NCI-H2227 (cell line): ENCODE results near the gene SEC14L2.
"Not testable (repeated sequence)": the region's sequence is repeated elsewhere in the genome, so short reads cannot be mapped to it uniquely, and the experiment has no call there.

ENCODE experiments used
- DNase-seq: peaks from one replicate; lab custom pipeline; 2025; ENCODE audit not compliant: unreplicated experiment; lab: John Stamatoyannopoulos, UW

SEC14L2 gene

GRCh38 chr22:30425616-30426387, 29.0 kb downstream of the SEC14L2 start, which contains the start of gene MTFP1:
MTFP1 (plus strand) TSS chr22:30425768; CDS start chr22:30425880, 112 bp downstream.
- DNase-seq, result peak; percentile 71

GRCh38 chr22:30426388-30427353, 29.9 kb downstream of the SEC14L2 start:
- peak; percentile 89 for DNase-seq

- no peak for DNase-seq
These were observed 31.1 kb downstream of the SEC14L2 start for GRCh38 chr22:30427871-30428270.

- no peak for DNase-seq
These were observed 33.1 kb downstream of the SEC14L2 start for GRCh38 chr22:30429887-30430286.

- no peak for DNase-seq
These were observed 34.1 kb downstream of the SEC14L2 start for GRCh38 chr22:30430933-30431332.

GRCh38 chr22:30432096-30432495, 35.3 kb downstream of the SEC14L2 start:
- no peak for DNase-seq

GRCh38 chr22:30432520-30432919, 35.7 kb downstream of the SEC14L2 start:
- DNase-seq, result no peak

- no peak for DNase-seq
These were observed 36.4 kb downstream of the SEC14L2 start for GRCh38 chr22:30433227-30433626.

- DNase-seq, result no peak
These were observed 37.0 kb downstream of the SEC14L2 start for GRCh38 chr22:30433773-30434172.

- DNase-seq, result no peak
These were observed 38.0 kb downstream of the SEC14L2 start for GRCh38 chr22:30434843-30435242.

- DNase-seq, result no peak
These were observed 38.9 kb downstream of the SEC14L2 start for GRCh38 chr22:30435674-30436126.

GRCh38 chr22:30436196-30436595, 39.4 kb downstream of the SEC14L2 start:
- DNase-seq, result no peak

- no peak for DNase-seq
These were observed 41.7 kb downstream of the SEC14L2 start for GRCh38 chr22:30438559-30438958.

GRCh38 chr22:30439226-30439625, 42.4 kb downstream of the SEC14L2 start:
- DNase-seq, result no peak

GRCh38 chr22:30439836-30440235, 43.0 kb downstream of the SEC14L2 start:
- DNase-seq, result no peak

GRCh38 chr22:30441088-30441487, 44.3 kb downstream of the SEC14L2 start:
- DNase-seq, result no peak

GRCh38 chr22:30444632-30445437, 48.0 kb downstream of the SEC14L2 start:
- DNase-seq, result peak; percentile 80

- DNase-seq, result no peak
These were observed 48.8 kb downstream of the SEC14L2 start for GRCh38 chr22:30445438-30446145.

- DNase-seq, result no peak
These were observed 50.8 kb downstream of the SEC14L2 start for GRCh38 chr22:30447656-30448055.

GRCh38 chr22:30451488-30451887, 54.7 kb downstream of the SEC14L2 start:
- DNase-seq, result not testable (repeated sequence)
